Stimulated activated CD8-positive, alpha-beta memory T cell treated with anti-CD3 and anti-CD28 coated beads, Interleukin-7, amount 100 ng/mL, for 1 hour (primary cell): ENCODE data around the gene MYOM3.

Experiments
- DNase-seq, 2 donors: peaks; one replicate each; pipeline ENCODE4 v3.0.0-alpha.2; 2020; ENCODE audit warnings: low read depth in 2 of 2

MYOM3 gene

DNA sequence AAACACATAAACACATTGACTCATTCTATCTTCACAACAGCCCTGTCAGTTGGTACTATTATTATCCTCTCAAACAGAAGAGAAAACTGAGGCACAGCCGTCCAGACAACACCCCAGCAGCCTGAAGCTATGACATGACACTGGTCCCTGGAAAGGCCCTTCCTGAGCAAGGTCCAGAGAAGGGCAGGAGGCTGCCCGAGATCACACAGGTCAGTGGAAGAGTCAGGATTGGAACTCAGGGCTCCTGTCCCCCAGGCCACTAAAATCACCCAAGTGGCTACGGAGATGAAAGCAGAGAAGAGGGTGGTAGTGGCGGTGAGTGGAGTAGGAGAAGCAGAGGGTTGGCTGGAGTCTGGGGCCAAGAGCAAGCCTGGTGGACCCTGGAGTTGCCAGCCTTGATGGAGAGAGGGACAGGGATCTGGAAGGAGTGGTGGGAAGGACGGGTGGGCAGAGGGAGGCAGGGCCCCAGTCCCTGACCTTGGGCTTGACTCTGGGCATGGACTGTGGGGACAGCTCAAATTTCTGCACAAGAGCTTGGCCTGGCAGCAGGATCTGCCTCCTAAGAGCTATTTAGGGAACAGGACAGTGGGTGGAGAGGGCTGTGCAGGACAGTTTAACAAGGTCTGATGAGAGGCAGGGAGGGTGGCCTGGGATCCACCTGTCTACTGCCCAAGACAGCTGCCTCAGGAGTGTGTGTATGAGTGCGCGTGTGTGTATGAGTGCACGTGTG is 15.8 kb downstream of the MYOM3 start:
- no peak for DNase-seq

DNA sequence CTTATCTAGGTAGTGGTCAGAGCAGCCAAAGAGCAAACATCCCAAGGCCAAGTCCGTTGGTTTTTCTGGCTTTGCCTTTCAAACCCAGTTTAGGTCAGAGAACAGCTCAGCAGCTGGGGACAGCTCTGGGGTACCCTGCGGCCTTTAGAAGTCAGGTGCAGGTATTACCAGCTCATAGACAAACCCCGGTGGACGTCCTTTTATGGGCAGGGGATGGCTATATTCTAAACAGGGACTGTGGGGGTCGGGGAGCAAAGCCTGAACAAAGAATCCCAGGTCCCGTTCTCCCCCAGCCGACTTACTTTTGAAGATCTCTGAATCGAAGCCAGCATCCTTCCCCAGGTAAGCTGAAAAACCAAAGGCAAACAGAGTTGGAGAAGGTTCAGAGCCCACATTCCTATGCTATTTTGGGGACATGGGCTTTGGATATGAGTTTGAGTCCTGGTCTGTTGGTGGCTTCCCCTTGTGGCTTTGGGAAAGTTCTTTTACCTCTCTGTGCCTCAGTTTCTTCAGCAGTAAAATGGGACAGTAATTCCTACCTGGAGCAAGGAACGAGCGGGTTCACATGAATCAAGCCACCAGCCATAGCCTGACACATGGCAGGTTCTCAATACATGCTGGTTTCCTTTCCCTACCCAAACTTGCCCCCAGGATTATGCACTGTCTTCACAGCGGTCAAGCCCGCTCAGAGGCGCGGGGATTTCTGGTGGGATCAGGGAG is 16.6 kb downstream of the MYOM3 start:
- no peak for DNase-seq

DNA sequence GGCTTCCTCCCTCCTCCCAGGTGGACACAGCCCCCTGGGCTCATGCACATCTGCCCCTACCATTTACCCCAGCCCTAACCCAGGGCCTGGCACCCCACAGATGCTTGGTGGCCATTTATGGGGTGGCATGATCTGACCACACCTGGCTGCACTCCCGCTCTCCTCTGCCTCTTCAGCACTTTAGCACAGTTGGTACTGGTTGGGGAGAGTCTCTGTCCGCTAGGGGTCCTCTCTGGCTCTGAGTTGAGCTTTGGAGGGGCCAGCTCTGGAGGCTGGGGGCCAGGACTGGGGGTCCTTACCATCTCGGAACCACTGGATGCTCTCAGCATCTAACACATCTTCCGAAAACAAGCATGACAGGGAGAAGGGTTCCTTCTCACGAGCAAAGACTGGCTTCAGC is 17.4 kb downstream of the MYOM3 start:
- no peak for DNase-seq

DNA sequence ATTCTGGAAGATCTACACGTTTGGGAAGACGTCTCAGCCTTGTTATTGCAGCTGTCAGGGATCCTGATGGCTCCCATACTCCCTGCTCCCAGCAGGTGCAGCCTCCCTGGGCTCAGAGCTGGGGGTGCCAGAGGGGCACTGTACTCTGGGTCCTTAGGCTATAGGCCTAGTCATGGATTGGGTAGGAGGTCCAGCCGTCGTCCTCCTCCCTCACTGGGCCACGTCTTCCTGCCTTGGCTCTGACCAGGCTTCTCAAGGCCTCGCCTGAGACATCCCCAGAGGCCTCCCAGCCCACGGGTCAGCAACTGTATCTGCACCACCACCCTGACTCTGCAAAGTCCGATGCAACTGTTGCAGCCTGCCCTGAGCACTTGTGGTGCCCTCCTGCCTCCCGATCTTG is 18.2 kb downstream of the MYOM3 start:
- no peak for DNase-seq

DNA sequence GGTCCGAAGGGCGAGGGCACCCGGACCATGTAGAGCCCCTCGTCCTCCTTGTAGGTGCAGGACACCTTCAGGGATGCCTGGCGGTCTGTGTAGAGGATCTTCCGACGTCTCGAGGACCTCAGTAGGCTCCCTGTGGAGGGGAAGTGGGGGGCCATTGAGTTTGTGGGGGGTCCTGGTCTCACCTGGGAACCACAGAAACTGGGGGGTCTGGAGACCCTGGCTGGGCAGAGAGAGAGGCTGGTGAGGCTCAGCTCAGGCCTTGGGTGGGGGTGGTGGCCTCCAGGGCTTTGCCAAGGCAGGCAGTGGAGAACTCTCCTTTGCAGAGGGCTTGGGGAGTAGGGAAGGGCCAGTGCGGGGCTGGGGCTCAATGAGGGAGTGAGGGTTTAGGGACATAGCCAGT is 19.0 kb downstream of the MYOM3 start:
- DNase-seq, result no peak

DNA sequence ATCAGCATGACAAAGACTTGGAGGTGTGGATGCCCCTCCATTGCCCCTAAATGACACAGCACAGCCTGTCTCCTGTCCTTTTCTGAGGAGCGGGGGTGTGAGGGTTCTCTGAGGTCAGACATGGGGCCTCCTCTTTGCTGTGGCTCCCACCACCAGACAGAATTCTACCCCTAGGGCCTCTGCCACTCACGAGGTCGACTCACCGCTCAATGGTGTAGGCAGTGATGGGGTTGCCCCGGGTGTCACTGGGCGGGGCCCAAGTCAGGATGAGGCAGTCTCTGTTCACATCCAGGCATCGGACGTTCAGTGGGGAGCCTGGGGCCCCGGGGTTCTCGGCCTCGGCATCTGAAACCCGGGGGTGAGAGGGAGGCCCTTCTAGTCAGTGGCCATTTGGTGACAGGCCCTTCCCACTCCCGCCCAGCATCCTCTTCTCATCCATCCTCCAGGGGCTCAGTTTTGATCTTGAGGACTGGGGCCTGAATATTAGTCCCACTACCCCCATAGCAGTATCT is 19.9 kb downstream of the MYOM3 start:
- no peak for DNase-seq

DNA sequence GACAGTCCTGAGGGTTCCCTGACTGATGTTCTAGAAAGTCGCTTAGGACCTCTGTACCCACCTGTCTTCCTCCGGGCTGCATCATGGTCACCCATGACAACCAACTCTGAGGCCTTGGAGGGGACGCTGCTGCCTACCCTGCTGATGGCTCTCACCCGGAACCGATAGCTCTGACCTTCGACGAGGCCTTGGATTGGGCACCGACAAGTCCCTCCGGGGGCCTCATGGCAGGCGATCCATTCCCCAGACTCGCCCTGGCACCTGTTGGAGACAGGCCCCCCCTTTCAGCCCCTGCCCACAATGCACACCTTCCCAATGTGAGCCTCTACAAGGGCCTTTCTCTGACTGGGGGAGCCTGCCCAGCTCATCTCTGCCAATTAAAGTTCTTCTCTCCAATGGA is 21.2 kb downstream of the MYOM3 start:
- DNase-seq, result no peak

DNA sequence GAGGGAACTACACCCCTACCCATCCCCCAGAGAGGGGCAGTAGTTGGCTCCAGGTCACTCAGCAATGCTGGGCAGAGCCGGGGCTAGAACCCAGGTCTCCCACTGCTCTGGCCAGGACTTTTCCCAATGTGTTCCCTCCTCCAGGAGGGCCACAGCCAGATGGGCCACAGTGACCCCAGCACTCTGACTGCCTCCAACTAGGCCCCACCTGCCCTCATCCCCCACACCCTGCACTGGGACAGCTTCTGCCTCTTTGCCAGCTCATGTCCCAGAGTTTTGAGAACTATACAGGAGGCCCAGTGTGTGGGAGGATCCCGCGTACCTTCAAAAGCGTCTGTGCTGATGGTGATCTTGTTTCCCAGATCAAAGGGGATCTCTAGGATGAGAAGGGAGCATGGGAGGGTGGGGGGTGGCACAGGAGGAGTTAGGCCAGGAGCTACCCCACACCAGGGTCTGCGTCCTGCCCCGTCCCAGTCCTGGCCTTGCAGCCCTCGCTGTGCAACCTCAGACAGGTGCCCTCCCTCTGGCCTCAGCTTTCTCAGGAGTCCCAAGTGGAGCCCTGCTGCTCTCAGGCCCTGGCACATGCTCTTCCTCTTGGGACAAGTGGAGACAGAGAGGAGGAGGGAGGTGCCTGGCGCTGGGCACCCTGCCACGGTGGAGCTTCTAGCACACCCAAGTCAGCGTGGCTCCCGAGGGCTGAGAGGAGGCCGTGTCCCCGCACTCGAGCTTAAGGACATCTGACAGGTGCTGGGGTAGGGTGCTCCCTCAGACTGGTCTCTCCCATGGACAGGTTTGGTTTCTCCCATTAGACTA is 22.0 kb downstream of the MYOM3 start:
- no peak for DNase-seq

DNA sequence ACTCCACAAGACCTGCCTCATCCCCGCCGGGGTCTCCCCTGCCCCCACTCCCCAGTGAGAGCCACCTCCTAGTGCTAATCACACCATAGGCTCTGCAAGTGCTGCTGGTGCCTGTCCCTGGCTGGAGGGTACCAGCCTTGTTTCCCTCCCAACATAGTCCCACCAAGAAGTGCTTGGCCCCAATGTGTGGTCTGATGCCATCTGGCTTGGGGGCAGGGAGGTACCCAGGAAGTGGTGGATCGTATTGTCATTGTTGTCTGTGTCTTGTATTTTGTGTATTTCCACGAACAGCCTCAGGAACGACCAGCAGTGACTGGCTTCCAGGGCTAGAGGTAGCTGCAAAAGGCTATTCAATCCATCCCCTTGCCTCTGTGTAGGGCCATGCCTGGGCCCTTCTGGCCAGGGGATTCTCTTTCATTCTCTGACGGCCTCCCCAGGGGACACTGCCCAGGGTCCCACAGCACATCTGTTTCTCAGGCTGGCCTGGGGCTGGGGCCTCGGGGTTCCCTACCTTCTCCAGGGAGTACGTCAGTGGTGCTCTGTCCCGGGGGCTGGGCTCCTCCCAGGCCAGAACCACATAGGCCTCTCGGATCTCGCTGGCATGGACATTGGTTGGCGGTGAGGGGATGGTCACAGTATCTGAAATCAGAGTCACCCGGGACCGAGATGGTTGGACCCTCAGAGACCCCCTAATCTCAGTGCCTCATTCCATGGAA is 22.8 kb downstream of the MYOM3 start:
- DNase-seq, result no peak

DNA sequence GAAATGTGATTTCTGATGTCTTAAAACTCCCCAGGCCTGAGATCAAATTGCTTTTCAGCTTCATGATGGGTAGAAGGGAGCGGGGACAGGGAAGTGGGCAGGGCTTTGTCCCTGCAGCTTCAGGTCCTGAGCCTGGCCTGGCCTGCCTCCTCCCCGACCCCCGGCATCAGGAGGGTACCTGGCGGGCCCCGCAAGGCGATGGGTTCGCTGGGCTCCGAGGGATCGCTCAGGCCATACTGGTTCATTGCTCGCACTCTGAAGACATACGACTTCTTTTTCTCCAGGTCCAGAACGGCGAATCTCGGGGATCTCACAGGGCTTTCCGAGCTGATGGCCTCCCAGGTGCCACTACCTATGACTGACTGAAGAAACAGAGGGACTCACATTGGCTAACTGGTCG is 25.5 kb downstream of the MYOM3 start:
- no peak for DNase-seq

DNA sequence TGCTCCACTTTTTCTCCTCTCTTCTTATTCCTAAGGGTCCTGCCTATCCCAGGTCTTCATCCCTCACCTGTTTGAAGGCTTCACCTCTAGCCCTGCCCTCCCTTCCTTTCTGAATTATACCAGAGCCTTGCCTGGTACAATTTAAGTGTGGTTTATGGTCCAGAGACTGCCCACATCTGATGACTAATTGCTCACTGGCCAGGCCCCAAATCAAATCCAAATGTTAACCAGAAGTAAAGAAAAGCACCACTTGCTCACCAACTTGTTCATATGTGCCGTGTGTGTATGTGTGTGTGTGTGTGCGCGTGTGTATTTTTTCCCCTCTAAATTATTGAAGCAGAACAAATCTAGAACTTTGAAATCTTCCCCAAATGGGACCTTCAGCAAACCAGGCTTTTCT is 26.4 kb downstream of the MYOM3 start:
- no peak for DNase-seq

DNA sequence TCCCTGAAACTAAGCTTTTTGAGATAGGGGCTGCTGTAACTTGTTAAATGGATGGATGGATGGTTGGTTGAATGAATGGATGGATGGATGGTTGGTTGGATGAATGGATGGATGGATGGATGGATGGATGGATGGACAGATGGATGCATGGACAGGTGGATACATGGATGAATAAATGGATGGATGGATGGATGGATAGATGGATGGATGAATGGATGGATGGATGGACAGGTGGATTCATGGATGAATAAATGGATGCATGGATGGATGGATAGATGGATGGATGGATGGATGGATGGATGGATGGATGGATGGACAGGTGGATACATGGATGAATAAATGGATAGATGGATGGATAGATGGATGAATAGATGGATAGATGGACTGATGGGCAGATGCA is 26.9 kb downstream of the MYOM3 start:
- no peak for DNase-seq

DNA sequence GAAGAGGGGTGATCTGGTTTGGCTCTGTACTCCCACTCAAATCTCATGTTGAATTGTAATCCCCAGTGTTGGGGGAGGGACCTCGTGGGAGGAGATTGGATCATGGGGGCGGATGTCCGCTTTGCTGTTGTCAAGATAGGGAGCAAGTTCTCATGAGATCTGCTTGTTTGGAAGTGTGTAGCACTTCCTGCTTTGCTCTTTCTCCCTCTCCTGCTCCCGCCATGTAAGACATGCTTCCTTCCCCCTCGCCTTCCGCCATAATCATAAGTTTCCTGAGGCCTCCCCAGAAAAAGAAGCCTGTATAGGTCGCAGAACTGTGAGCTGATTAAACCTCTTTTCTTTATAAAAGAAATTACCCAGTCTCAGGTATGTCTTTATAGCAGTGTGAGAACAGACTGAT is 27.9 kb downstream of the MYOM3 start:
- DNase-seq, result no peak

DNA sequence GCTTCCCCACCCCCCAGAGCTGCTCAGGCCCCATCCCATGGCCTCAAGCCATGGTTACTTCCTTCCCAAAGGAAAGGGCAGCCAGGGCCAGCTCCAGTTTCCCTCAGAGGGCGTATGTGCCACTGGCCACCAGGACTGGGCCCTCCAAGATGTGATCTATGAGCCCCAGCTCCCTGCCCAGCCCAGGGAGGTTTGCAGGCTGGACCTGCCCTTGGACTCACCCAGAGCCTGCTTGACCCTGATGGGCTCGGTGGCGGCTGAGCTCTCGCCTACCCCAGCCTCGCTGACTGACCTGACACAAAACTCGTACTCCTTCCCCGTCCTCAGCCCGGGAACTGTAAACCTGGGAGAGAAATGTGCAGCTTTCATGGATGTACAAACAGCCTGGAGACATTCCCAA is 29.6 kb downstream of the MYOM3 start:
- DNase-seq, result no peak

DNA sequence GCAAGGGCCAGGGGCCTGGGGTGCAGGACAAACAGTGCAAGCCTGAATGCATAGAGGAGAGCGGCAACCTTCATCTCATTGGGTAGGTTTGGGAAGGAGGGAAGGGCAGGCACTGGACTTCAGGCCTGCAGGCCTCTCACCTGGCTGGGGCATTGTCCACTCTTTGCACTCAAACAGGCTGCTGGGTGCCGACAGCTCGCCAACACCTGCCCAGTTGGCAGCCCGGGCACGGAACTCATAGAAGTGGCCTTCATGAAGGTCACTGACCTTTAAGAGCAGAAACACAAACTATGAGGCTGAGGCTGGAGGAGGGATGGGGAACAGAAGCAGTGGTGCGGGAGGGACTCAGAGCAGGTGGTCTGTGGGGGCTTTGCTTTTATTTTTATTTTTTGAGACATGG is 30.7 kb downstream of the MYOM3 start:
- no peak for DNase-seq

DNA sequence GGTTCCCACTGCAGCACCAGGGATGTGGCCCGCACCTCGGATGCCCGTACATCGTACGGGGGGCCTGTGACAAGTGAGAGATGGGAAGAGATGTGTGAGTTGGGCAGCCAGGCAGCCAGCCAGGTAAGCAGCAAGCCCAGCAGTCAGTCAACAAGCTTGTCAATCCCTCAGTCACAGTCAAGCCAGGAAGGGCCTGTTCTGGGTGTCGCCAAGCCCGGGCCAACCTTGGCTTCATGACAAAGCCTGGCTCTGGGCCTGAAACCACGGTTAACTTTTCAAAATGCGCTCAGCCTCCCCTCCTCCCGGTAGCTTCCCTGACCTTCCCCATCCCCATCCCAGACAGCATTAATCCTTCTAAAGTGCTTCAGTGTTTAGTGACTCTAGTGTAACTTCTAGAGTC is 31.8 kb downstream of the MYOM3 start:
- no peak for DNase-seq

DNA sequence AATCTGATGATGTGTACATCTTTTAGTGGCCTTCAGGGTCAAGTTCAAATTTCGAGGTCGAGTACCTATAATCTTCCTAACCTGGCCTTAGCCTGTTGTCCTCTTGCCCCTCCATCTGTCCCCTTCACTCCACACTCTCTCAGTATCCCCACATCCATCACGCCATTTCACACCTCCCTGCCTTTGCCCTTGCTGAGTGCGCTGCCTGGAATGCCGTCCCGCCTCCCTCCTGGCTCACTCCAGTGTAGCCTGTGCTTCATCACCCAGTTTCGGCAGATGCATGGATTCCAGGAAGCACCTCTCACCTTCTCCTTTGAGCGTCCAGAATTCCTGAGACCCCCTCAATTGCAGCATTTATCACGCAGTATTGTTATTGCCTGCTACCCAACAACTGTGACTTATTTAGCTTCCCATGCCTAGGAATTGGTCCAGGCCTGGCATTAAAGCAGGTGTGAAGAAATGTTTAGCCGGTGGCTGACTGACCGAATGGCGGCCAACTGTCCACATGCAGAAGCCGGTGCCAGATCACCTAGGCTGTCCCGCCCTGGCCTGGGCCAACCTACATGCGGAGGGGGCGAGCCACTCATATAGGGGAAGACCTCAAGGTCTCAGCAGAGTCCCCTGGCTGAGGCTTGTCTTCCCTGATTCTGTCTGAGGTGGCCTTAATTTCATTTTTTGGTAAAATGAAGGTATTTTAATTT is 34.5 kb downstream of the MYOM3 start:
- DNase-seq, result no peak

DNA sequence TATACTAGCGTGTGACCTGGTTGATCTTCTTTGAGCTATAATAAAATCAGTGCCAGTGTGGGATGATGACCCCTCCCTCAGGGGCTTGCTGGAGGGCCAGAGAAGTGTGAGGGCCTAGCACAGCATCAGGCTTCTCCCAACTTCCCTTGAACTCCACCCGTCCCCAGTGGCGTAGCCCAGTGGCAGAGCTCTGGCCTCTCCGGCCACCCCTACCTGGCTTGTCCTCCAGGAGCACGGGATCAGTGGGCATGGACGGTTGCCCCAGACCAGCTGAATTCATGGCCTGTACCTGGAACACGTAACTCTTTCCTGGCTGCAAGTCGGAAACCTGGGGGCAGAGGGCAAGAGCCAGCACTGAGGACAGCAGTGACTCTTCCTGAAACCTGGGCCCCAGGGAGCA is 36.0 kb downstream of the MYOM3 start:
- no peak for DNase-seq

DNA sequence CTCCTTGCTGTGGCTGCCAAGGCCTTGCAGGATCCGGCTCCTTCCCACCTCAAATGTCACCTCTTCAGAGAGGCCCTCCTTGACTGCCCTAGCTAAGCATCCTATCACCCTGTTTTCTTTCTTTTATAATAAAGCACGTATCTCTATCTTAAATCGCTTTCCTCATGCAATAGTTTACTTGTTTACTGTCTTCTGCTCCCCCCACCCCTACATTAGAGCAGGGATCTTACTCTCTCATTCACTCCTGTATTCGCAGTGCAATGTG is 36.4 kb downstream of the MYOM3 start:
- no peak for DNase-seq

DNA sequence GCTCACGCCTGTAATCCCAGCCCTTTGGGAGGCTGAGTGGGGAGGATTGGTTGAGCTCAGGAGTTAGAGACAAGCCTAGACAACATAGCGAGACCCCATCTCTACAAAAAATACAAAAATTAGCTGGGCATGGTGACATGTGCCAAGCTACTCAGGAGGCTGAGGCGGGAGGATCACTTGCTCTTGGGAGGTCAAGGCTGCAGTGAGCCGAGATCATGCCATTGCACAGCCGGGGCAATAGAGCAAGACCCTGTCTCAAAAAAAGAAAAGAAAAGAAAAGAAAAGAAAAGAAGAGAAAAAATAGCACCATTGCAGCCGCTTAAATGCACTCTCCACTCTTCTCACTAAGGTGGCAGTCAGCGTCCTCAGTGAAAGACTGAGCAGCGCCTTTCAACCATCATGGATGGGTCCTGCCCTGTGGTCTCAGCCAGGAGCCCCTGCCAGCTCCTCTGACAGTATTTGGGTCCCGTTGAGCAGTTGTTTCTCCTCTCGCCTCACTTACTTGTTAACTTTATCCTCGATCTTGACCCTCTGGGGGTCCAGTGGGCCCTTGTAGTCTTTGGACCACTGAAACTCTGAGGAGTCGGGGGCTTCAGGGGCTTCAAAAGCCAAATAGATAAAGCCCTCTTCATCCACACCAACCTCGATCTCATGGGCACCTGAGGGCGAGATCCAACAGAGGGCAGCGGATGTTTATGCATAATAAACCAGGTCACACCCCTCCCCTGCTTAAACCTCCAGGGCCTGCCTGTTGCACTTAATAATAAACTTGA is 36.9 kb downstream of the MYOM3 start:
- DNase-seq, result no peak

DNA sequence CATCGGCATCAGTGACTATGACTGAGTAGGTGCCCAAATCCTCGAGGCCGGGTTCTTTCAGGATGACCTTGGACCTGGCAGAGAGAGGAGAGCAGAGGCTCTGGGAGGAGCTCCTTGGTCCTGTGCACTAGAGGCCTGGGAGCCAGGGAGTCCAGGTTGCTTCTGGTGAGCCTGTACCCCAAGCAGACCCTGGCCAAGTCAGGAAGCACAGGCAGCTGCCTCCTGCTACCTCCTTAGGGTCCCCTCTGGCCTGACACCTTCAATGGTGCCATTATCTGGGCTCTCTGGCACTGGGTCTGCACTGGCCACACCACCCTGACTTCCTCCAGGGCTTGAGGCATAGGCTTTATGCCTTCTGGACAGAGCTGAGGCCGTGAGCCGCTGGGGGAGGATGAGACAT is 37.7 kb downstream of the MYOM3 start:
- DNase-seq, result no peak
